GM12878 (cell line): ENCODE measurements around the gene DNAI4. TPM values are rescaled to one million over a fixed set of nuclear protein-coding genes. Genes with fewer than 3 reads are reported as not detected.

Source experiments
- CBFB ChIP-seq: IDR thresholded peaks from 2 replicates; pipeline ENCODE4 v1.6.1; 2016; ENCODE audit warnings: antibody characterized with exemption, low read depth
- CBX3 ChIP-seq: fragments of 200-600 bp; sonication (generic); IDR thresholded peaks from 2 replicates; pipeline ENCODE4 v1.6.1; 2016; ENCODE audit warnings: low read depth, borderline replicate concordance
- CTCF ChIP-seq, 3 experiments: IDR thresholded peaks in 2 of 3; conservative IDR thresholded peaks in 1 of 3; 2 replicates each; pipeline ENCODE4 v1.5.1; 2011; ENCODE audit warnings: low read depth in 3 of 3, low read length in 3 of 3, mild to moderate bottlenecking in 3 of 3, control low read depth in 2 of 3, moderate library complexity in 2 of 3, inconsistent platforms in 1 of 3, mixed read lengths in 1 of 3; ENCODE audit not compliant: control insufficient read depth in 2 of 3, insufficient read depth in 1 of 3; ENCODE audit errors: extremely low read depth in 1 of 3
- ESRRA ChIP-seq: IDR thresholded peaks from 2 replicates; pipeline ENCODE4 v1.6.1; 2012; ENCODE audit warnings: mild to moderate bottlenecking, low read length, improper control_type of control experiment
- FOS ChIP-seq: IDR thresholded peaks from 3 replicates; pipeline ENCODE4 v1.6.1; 2011; ENCODE audit warnings: borderline replicate concordance; ENCODE audit not compliant: insufficient read length; ENCODE audit errors: extremely low read depth
- GATAD2B ChIP-seq: fragments of 450-650 bp; conservative IDR thresholded peaks from 2 replicates; pipeline ENCODE4 v1.6.1; 2017; ENCODE audit warnings: low read depth, mild to moderate bottlenecking, moderate library complexity
- HDAC2 ChIP-seq: fragments of 200-600 bp; sonication (generic); IDR thresholded peaks from 2 replicates; pipeline ENCODE4 v1.6.1; 2017
- HSF1 ChIP-seq: fragments of 150-350 bp; IDR thresholded peaks from 2 replicates; pipeline ENCODE4 v1.6.1; 2014; ENCODE audit warnings: mild to moderate bottlenecking, low read depth, low read length
- IKZF2 ChIP-seq, 2 experiments: fragments of 450-650 bp; IDR thresholded peaks; 2 replicates each; pipeline ENCODE4 v1.6.1; 2017; ENCODE audit warnings: mild to moderate bottlenecking in 2 of 2, moderate library complexity in 2 of 2
- MAX ChIP-seq: IDR thresholded peaks from 2 replicates; pipeline ENCODE4 v1.6.1; 2012; ENCODE audit warnings: low read depth, low read length, improper control_type of control experiment
- MTA3 ChIP-seq: IDR thresholded peaks from 2 replicates; pipeline ENCODE4 v1.6.1; 2012; ENCODE audit warnings: low read length, inconsistent platforms, borderline replicate concordance
- NFYA ChIP-seq: IDR thresholded peaks from 2 replicates; pipeline ENCODE4 v1.6.1; 2011; ENCODE audit warnings: low read depth, mild to moderate bottlenecking, low read length, improper control_type of control experiment, borderline replicate concordance
- NR2F1 ChIP-seq: fragments of 450-650 bp; conservative IDR thresholded peaks from 2 replicates; pipeline ENCODE4 v1.6.1; 2017; ENCODE audit warnings: mild to moderate bottlenecking
- PAX5 ChIP-seq: IDR thresholded peaks from 2 replicates; pipeline ENCODE4 v1.6.1; 2011; ENCODE audit warnings: low read depth, low read length, borderline replicate concordance
- PBX3 ChIP-seq: IDR thresholded peaks from 2 replicates; pipeline ENCODE4 v1.6.1; 2011; ENCODE audit warnings: mild to moderate bottlenecking, low read depth, low read length, moderate library complexity; ENCODE audit not compliant: insufficient replicate concordance
- POLR2AphosphoS2 ChIP-seq: IDR thresholded peaks from 2 replicates; pipeline ENCODE4 v1.6.1; 2011; ENCODE audit warnings: low read depth, mild to moderate bottlenecking, low read length, improper control_type of control experiment, moderate library complexity
- POLR2AphosphoS5 ChIP-seq: IDR thresholded peaks from 2 replicates; pipeline ENCODE4 v1.6.1; 2011; ENCODE audit warnings: mild to moderate bottlenecking, low read length, inconsistent platforms
- RUNX3 ChIP-seq: IDR thresholded peaks from 2 replicates; pipeline ENCODE4 v1.6.1; 2012; ENCODE audit warnings: low read length, inconsistent platforms
- STAT1 ChIP-seq: fragments of 450-650 bp; conservative IDR thresholded peaks from 2 replicates; pipeline ENCODE4 v1.6.1; 2014; ENCODE audit warnings: antibody characterized with exemption, mild to moderate bottlenecking
- TARDBP ChIP-seq: IDR thresholded peaks from 2 replicates; pipeline ENCODE4 v1.6.1; 2016; ENCODE audit warnings: borderline replicate concordance
- USF2 ChIP-seq: IDR thresholded peaks from 2 replicates; pipeline ENCODE4 v1.6.1; 2011; ENCODE audit warnings: low read depth, low read length, improper control_type of control experiment, borderline replicate concordance
- ZBTB33 ChIP-seq: fragments of 450-650 bp; IDR thresholded peaks from 2 replicates; pipeline ENCODE4 v1.6.1; 2017; ENCODE audit warnings: mild to moderate bottlenecking
- ZNF274 ChIP-seq: IDR thresholded peaks from one replicate; pipeline ENCODE4 v1.8.0; 2011; ENCODE audit not compliant: insufficient read length, insufficient read depth
- polyA plus RNA-seq, 11 experiments: library from polyadenylated mRNA; depleted of rRNA in 4 of 11; unstranded in 6 of 11; stranded (reverse) in 5 of 11; fragments of >200 nt; fragmentation: Nextera tagmentation in 4 of 11; fragmentation: Illumina TruSeq in 1 of 11; extraction: Ambion mirVana in 4 of 11; extraction: Trizol in 1 of 11; gene quantifications; 1 replicate in 1 of 11; 2 replicates in 10 of 11; pipeline versions ENCODE4 v1.2.1 to v1.2.3, GENCODE V29; 2011 to 2016; ENCODE audit warnings: inconsistent platforms in 2 of 11, missing spikeins in 2 of 11, low read depth in 1 of 11
- total RNA-seq, 4 experiments: library from RNA; depleted of rRNA in 3 of 4; stranded (reverse); fragments of >200 nt in 3 of 4; fragmentation: Illumina TruSeq in 1 of 4; extraction: Trizol in 1 of 4; gene quantifications; 2 replicates each; pipeline versions ENCODE4 v1.2.1 to v1.2.3, GENCODE V29; 2013 to 2021

Gene DNAI4
- total and polyA plus RNA-seq, 10 of the 15 experiments (the other 5 are each of a cell fraction or from before 2014, with no cell fraction given), result 0.13 to 2.3 (median 0.27) TPM; not detected in 1

- TF ChIP-seq FOS (no peak), PBX3 (peak; percentile 38), ZBTB33 (no peak), ZNF274 (no peak), POLR2AphosphoS2 (peak; percentile 48; the same call in 1 of the 2 replicates), CBFB (no peak), NR2F1 (peak; percentile 72), CTCF (IDR thresholded peaks at IDR 0.05 in 2 of 3, conservative IDR thresholded peaks at IDR 0.05 in 1 of 3; ENCODE audit: control insufficient read depth in 2 of 3, extremely low read depth in 1 of 3, insufficient read depth in 1 of 3, low read depth in 3 of 3, low read length in 3 of 3) (peak; percentile 12 to 31 (median 18); a peak in 3 of 6 replicates), STAT1 (no peak), HDAC2 (no peak), IKZF2 (IDR thresholded peaks at IDR 0.05) (peak; percentile 42 to 48), TARDBP (no peak), MAX (no peak; the same call in 1 of the 2 replicates), RUNX3 (peak; percentile 66), GATAD2B (peak; percentile 81), PAX5 (peak; percentile 96), POLR2AphosphoS5 (peak; percentile 70), HSF1 (no peak), MTA3 (no peak), CBX3 (no peak), ESRRA (no peak), NFYA (no peak), USF2 (no peak)
Observed at GRCh38 chr1:66929999-66930822, 5.6 kb upstream of the DNAI4 start (continued).
